Mesendoderm (in vitro differentiated cells): ENCODE measurements around the gene HMGXB3. TPM values are rescaled to one million over a fixed set of nuclear protein-coding genes. Genes with fewer than 3 reads are reported as not detected.

ENCODE experiments used
- DNase-seq: peaks from one replicate; pipeline ENCODE4 v3.0.0; 2013
- H2AK5ac ChIP-seq: 2 replicates; pipeline ENCODE4 v1.6.1; 2013; ENCODE audit warnings: low read length, inconsistent platforms
- H2BK120ac ChIP-seq: 2 replicates; pipeline ENCODE4 v1.6.1; 2013; ENCODE audit warnings: low read depth, mild to moderate bottlenecking, low read length, moderate library complexity, mixed read lengths
- H2BK15ac ChIP-seq: replicated peaks from 2 replicates; pipeline ENCODE4 v1.6.1; 2013; ENCODE audit warnings: low read depth, mild to moderate bottlenecking, moderate library complexity
- H2BK5ac ChIP-seq: 2 replicates; pipeline ENCODE4 v1.6.1; 2013; ENCODE audit warnings: low read length, inconsistent platforms
- H3K18ac ChIP-seq: 2 replicates; pipeline ENCODE4 v1.6.1; 2013; ENCODE audit warnings: mild to moderate bottlenecking, low read length, mixed read lengths
- H3K23ac ChIP-seq: one replicate; pipeline ENCODE4 v1.6.1; 2013; ENCODE audit warnings: low read length
- H3K27ac ChIP-seq: 2 replicates; pipeline ENCODE4 v1.5.1; 2013; ENCODE audit warnings: low read depth, mild to moderate bottlenecking, inconsistent platforms, low read length, moderate library complexity
- H3K27me3 ChIP-seq: 2 replicates; pipeline ENCODE4 v1.6.1; 2013; ENCODE audit warnings: low read length, control low read depth, mild to moderate bottlenecking, inconsistent platforms; ENCODE audit not compliant: insufficient read depth, poor library complexity
- H3K36me3 ChIP-seq: 2 replicates; pipeline ENCODE4 v1.6.1; 2013; ENCODE audit warnings: low read length, inconsistent platforms; ENCODE audit not compliant: control insufficient read depth, insufficient read depth
- H3K4ac ChIP-seq: one replicate; pipeline ENCODE4 v1.6.1; 2013; ENCODE audit warnings: low read depth, mild to moderate bottlenecking, low read length, moderate library complexity
- H3K4me1 ChIP-seq: 2 replicates; pipeline ENCODE4 v1.6.1; 2013; ENCODE audit warnings: low read depth, low read length, inconsistent platforms; ENCODE audit not compliant: control insufficient read depth
- H3K4me2 ChIP-seq: 2 replicates; pipeline ENCODE4 v1.6.1; 2013; ENCODE audit warnings: low read length
- H3K4me3 ChIP-seq: 2 replicates; pipeline ENCODE4 v1.5.1; 2013; ENCODE audit warnings: mild to moderate bottlenecking, low read length
- H3K56ac ChIP-seq: one replicate; pipeline ENCODE4 v1.6.1; 2013; ENCODE audit warnings: low read length
- H3K79me1 ChIP-seq: 2 replicates; pipeline ENCODE4 v1.6.1; 2013; ENCODE audit warnings: low read length, inconsistent platforms
- H3K79me2 ChIP-seq: 2 replicates; pipeline ENCODE4 v1.6.1; 2013; ENCODE audit warnings: mild to moderate bottlenecking, low read length; ENCODE audit not compliant: control insufficient read depth, insufficient read depth
- H3K9ac ChIP-seq: 2 replicates; pipeline ENCODE4 v1.6.1; 2013; ENCODE audit warnings: low read length, inconsistent platforms
- H4K5ac ChIP-seq: one replicate; pipeline ENCODE4 v1.6.1; 2013; ENCODE audit warnings: low read length
- H4K8ac ChIP-seq: one replicate; pipeline ENCODE4 v1.6.1; 2013; ENCODE audit warnings: low read depth, mild to moderate bottlenecking, control low read depth, low read length, moderate library complexity
- WGBS: extraction: QIAGEN DNeasy Blood & Tissue Kit; methylation state at CpG from one replicate; pipeline ENCODE4 v1.1.7; 2013; ENCODE audit warnings: low lambda C conversion rate, missing lambda C conversion rate; ENCODE audit not compliant: insufficient coverage; ENCODE audit errors: extremely low coverage; 5-methylcytosine and 5-hydroxymethylcytosine counted together
- small RNA-seq: library from polyadenylated mRNA; stranded (forward); fragments of <200 nt; extraction: miRNeasy Mini kit (QIAGEN cat#:217004); gene quantifications from one replicate; pipeline ENCODE3, GENCODE V24; 2013; ENCODE audit not compliant: insufficient read depth

The HMGXB3 gene

GRCh38 chr5:150101023-150101422, 100.5 kb downstream of the HMGXB3 start:
- no peak overlapping the region for H2BK5ac ChIP-seq
- H3K4ac ChIP-seq = no peak overlapping the region
- H2BK120ac ChIP-seq = no peak overlapping the region
- no peak overlapping the region for H2BK15ac ChIP-seq
- no peak overlapping the region for H3K23ac ChIP-seq
- no peak overlapping the region for H3K18ac ChIP-seq
- no peaks in the 10 kb centered on the region for H3K79me1 ChIP-seq
- no peaks in the 10 kb centered on the region for H3K36me3 ChIP-seq
- no peak overlapping the region for H4K8ac ChIP-seq
- no peak overlapping the region for H4K5ac ChIP-seq
- no peak overlapping the region for H2AK5ac ChIP-seq
- H3K27me3 ChIP-seq = no peaks in the 10 kb centered on the region
- no peaks in the 10 kb centered on the region for H3K4me1 ChIP-seq
- H3K4me2 ChIP-seq = no peak overlapping the region
- H3K56ac ChIP-seq = no peak overlapping the region
- H3K9ac ChIP-seq = no peak overlapping the region
- WGBS = no CpG with 5 or more reads among the region's 6 CpGs
- no peak overlapping the region for H3K4me3 ChIP-seq
- H3K27ac ChIP-seq = no peak overlapping the region
- H3K79me2 ChIP-seq = no peaks in the 10 kb centered on the region
- peak; percentile 39 for DNase-seq

Small RNA genes within 50 kb of the gene (small RNA-seq; reads per million reads assigned to genes)
- gene RF00019 = not detected
